WTC11 (cell line): Measurements from ENCODE around the gene SULT2B1. TPM values are rescaled to one million over a fixed set of nuclear protein-coding genes. Genes with fewer than 3 reads are reported as not detected.

Source experiments
- ATAC-seq: fragments of 200-7000 bp; cut with Tn5 transposase; 2 replicates; pipeline ENCODE4 v1.10.0; 2021; ENCODE audit warnings: mild to moderate bottlenecking, moderate library complexity
- CTCF ChIA-PET: fragments of 300-600 bp; sonication (Branson Sonifier 250); formaldehyde crosslinking; loops from one replicate; lab custom pipeline; 2021; ENCODE audit warnings: antibody characterized with exemption; lab: Charles Lee
- POLR2A ChIA-PET: fragments of 350-600 bp; sonication (Branson Sonifier 250); formaldehyde crosslinking; loops from one replicate; lab custom pipeline; 2021; ENCODE audit warnings: antibody characterized with exemption; lab: Charles Lee
- DNase-seq: peaks from one replicate; pipeline ENCODE4 v3.0.0; 2021; ENCODE audit warnings: low spot score
- H3K27ac Mint-ChIP-seq: 2 replicates; pipeline ENCODE4 v1.8.0; 2021; ENCODE audit warnings: mixed read lengths
- H3K27me3 Mint-ChIP-seq: 2 replicates; pipeline ENCODE4 v1.8.0; 2021; ENCODE audit warnings: low read depth, mild to moderate bottlenecking, moderate library complexity, mixed read lengths
- H3K36me3 Mint-ChIP-seq: 2 replicates; pipeline ENCODE4 v1.8.0; 2021; ENCODE audit warnings: mixed read lengths
- H3K4me1 Mint-ChIP-seq: 2 replicates; pipeline ENCODE4 v1.8.0; 2022; ENCODE audit warnings: mixed read lengths
- H3K4me3 Mint-ChIP-seq: 2 replicates; pipeline ENCODE4 v1.8.0; 2021; ENCODE audit warnings: mild to moderate bottlenecking, moderate library complexity, mixed read lengths
- H3K9me3 Mint-ChIP-seq: 2 replicates; pipeline ENCODE4 v1.8.0; 2021; ENCODE audit warnings: mixed read lengths
- ATF1 ChIP-seq: sonication (generic); formaldehyde crosslinking; IDR thresholded peaks from 2 replicates; pipeline ENCODE4 v1.8.1; 2023; ENCODE audit warnings: mild to moderate bottlenecking, moderate library complexity, missing genetic modification reagents
- CREM ChIP-seq: sonication (generic); formaldehyde crosslinking; IDR thresholded peaks from 2 replicates; pipeline ENCODE4 v1.8.1; 2022; ENCODE audit warnings: mild to moderate bottlenecking, missing genetic modification reagents, moderate library complexity
- CTCF ChIP-seq: fragments of 200-600 bp; IDR thresholded peaks from 2 replicates; pipeline ENCODE4 v1.8.0; 2022; ENCODE audit warnings: antibody characterized with exemption
- ESRRA ChIP-seq: sonication (generic); formaldehyde crosslinking; IDR thresholded peaks from 2 replicates; pipeline ENCODE4 v1.8.1; 2022; ENCODE audit warnings: mild to moderate bottlenecking, missing genetic modification reagents, borderline replicate concordance
- FOXJ3 ChIP-seq: sonication (generic); formaldehyde crosslinking; IDR thresholded peaks from 2 replicates; pipeline ENCODE4 v1.9.0; 2021; ENCODE audit warnings: missing genetic modification reagents, mild to moderate bottlenecking, borderline replicate concordance
- GABPB1 ChIP-seq: sonication (generic); formaldehyde crosslinking; IDR thresholded peaks from 2 replicates; pipeline ENCODE4 v1.8.1; 2023; ENCODE audit warnings: mild to moderate bottlenecking, missing genetic modification reagents
- GTF2I ChIP-seq: fragments of 250-450 bp; sonication (Bioruptor Pico); conservative IDR thresholded peaks from 2 replicates; pipeline ENCODE4 v1.4.0; 2021; ENCODE audit warnings: mild to moderate bottlenecking
- NFE2L1 ChIP-seq: sonication (generic); formaldehyde crosslinking; IDR thresholded peaks from 2 replicates; pipeline ENCODE4 v1.8.1; 2023; ENCODE audit warnings: missing genetic modification reagents
- PRDM15 ChIP-seq: sonication (generic); formaldehyde crosslinking; IDR thresholded peaks from 2 replicates; pipeline ENCODE4 v1.8.0; 2022; ENCODE audit warnings: missing genetic modification reagents
- PRRX2 ChIP-seq: fragments of 250-450 bp; sonication (Bioruptor Pico); IDR thresholded peaks from 2 replicates; pipeline ENCODE4 v1.8.0; 2021; ENCODE audit warnings: mild to moderate bottlenecking
- ZNF121 ChIP-seq: sonication (generic); formaldehyde crosslinking; IDR thresholded peaks from 2 replicates; pipeline ENCODE4 v1.8.0; 2023; ENCODE audit warnings: missing genetic modification reagents
- ZNF138 ChIP-seq: sonication (generic); formaldehyde crosslinking; conservative IDR thresholded peaks from 2 replicates; pipeline ENCODE4 v1.8.1; 2022; ENCODE audit warnings: mild to moderate bottlenecking, moderate library complexity, missing genetic modification reagents
- ZNF396 ChIP-seq: fragments of 250-450 bp; sonication (Bioruptor Pico); IDR thresholded peaks from 2 replicates; pipeline ENCODE4 v1.8.0; 2021; ENCODE audit warnings: mild to moderate bottlenecking, moderate library complexity, borderline replicate concordance
- total RNA-seq: library from RNA; stranded (reverse); gene quantifications from 3 replicates; pipeline ENCODE4 v1.2.3, GENCODE V29; 2021
- TF ChIP-seq, protein P1 (sequence below): sonication (generic); formaldehyde crosslinking; IDR thresholded peaks from 2 replicates; pipeline ENCODE4 v1.8.0; 2022; ENCODE audit warnings: mild to moderate bottlenecking, missing genetic modification reagents
- TF ChIP-seq, protein P2 (sequence below): sonication (generic); formaldehyde crosslinking; IDR thresholded peaks from 2 replicates; pipeline ENCODE4 v1.8.0; 2023; ENCODE audit warnings: missing genetic modification reagents, mild to moderate bottlenecking, borderline replicate concordance
- TF ChIP-seq, protein P3 (sequence below): sonication (generic); formaldehyde crosslinking; IDR thresholded peaks from 2 replicates; pipeline ENCODE4 v1.8.1; 2022; ENCODE audit warnings: low read depth, mild to moderate bottlenecking, moderate library complexity, missing genetic modification reagents, borderline replicate concordance

SULT2B1 gene
- total RNA-seq, 1 experiment from 2014 or later: 0.96 TPM

DNA sequence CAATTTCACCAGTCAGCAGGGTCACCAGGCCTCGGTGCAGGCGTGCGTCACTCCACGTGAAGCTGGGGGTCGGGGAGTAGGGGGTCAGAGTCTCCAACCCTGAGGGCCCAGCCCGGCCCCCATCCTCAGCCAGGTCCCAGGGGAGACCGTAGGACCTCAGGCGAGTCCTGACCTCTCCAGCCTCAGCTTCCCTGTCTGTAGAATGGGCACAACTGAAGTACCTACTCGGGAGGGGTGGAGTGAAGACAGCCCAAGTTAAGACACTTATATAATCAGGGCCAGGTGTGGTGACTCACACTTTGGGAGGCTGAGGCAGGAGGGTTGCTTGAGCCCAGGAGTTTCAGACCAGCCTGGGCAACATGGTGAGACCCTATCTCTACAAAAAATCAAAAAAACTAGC is 51.9 kb downstream of the SULT2B1 start:
- no peaks in the 10 kb centered on the region for H3K27me3 Mint-ChIP-seq
- ATAC-seq (no peak), DNase-seq (no peak)
- no peaks in the 10 kb centered on the region for H3K9me3 Mint-ChIP-seq
- no peak for TF ChIP-seq CREM
- peak; percentile 76 for TF ChIP-seq GTF2I
- CTCF ChIA-PET: no interaction called here
- H3K4me1 Mint-ChIP-seq: no peaks in the 10 kb centered on the region
- H3K36me3 Mint-ChIP-seq: no peaks in the 10 kb centered on the region
- POLR2A ChIA-PET: no interaction called here
- H3K27ac Mint-ChIP-seq: no peak overlapping the region
- no peak overlapping the region for H3K4me3 Mint-ChIP-seq

- POLR2A ChIA-PET: no interaction called here
- DNase-seq (no peak), ATAC-seq (no peak)
- H3K4me1 Mint-ChIP-seq: no peaks in the 10 kb centered on the region
- H3K27ac Mint-ChIP-seq: no peak within 1 kb of the TSS
- no peaks in the 10 kb centered on the region for H3K27me3 Mint-ChIP-seq
- TF ChIP-seq, protein P1, sequence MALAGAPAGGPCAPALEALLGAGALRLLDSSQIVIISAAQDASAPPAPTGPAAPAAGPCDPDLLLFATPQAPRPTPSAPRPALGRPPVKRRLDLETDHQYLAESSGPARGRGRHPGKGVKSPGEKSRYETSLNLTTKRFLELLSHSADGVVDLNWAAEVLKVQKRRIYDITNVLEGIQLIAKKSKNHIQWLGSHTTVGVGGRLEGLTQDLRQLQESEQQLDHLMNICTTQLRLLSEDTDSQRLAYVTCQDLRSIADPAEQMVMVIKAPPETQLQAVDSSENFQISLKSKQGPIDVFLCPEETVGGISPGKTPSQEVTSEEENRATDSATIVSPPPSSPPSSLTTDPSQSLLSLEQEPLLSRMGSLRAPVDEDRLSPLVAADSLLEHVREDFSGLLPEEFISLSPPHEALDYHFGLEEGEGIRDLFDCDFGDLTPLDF (CRISPR knock-in tag): no peak
- no peak for TF ChIP-seq FOXJ3
- TF ChIP-seq GABPB1 (CRISPR knock-in tag): no peak
- no peak for TF ChIP-seq ATF1 (CRISPR knock-in tag)
- TF ChIP-seq ZNF138: no peak
- no peak for TF ChIP-seq NFE2L1 (CRISPR knock-in tag)
- no peak for TF ChIP-seq CTCF
- TF ChIP-seq, protein P2, sequence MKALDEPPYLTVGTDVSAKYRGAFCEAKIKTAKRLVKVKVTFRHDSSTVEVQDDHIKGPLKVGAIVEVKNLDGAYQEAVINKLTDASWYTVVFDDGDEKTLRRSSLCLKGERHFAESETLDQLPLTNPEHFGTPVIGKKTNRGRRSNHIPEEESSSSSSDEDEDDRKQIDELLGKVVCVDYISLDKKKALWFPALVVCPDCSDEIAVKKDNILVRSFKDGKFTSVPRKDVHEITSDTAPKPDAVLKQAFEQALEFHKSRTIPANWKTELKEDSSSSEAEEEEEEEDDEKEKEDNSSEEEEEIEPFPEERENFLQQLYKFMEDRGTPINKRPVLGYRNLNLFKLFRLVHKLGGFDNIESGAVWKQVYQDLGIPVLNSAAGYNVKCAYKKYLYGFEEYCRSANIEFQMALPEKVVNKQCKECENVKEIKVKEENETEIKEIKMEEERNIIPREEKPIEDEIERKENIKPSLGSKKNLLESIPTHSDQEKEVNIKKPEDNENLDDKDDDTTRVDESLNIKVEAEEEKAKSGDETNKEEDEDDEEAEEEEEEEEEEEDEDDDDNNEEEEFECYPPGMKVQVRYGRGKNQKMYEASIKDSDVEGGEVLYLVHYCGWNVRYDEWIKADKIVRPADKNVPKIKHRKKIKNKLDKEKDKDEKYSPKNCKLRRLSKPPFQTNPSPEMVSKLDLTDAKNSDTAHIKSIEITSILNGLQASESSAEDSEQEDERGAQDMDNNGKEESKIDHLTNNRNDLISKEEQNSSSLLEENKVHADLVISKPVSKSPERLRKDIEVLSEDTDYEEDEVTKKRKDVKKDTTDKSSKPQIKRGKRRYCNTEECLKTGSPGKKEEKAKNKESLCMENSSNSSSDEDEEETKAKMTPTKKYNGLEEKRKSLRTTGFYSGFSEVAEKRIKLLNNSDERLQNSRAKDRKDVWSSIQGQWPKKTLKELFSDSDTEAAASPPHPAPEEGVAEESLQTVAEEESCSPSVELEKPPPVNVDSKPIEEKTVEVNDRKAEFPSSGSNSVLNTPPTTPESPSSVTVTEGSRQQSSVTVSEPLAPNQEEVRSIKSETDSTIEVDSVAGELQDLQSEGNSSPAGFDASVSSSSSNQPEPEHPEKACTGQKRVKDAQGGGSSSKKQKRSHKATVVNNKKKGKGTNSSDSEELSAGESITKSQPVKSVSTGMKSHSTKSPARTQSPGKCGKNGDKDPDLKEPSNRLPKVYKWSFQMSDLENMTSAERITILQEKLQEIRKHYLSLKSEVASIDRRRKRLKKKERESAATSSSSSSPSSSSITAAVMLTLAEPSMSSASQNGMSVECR: no peak
- TF ChIP-seq PRDM15 (CRISPR knock-in tag): no peak
- TF ChIP-seq PRRX2: no peak
- no peak for TF ChIP-seq ZNF396
- TF ChIP-seq ZNF121 (CRISPR knock-in tag): no peak
- TF ChIP-seq, protein P3, sequence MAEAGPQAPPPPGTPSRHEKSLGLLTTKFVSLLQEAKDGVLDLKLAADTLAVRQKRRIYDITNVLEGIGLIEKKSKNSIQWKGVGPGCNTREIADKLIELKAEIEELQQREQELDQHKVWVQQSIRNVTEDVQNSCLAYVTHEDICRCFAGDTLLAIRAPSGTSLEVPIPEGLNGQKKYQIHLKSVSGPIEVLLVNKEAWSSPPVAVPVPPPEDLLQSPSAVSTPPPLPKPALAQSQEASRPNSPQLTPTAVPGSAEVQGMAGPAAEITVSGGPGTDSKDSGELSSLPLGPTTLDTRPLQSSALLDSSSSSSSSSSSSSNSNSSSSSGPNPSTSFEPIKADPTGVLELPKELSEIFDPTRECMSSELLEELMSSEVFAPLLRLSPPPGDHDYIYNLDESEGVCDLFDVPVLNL (CRISPR knock-in tag): no peak
- TF ChIP-seq ESRRA (CRISPR knock-in tag): no peak
- no peaks in the 10 kb centered on the region for H3K9me3 Mint-ChIP-seq
- CTCF ChIA-PET: interaction anchor here (1.1 to 4.9 kb wide), 3 partner anchors 18 to 22 kb away, joined by 4 to 68 read pairs (median 6); no protein-coding TSS in a partner anchor
- no peak within 1 kb of the TSS for H3K4me3 Mint-ChIP-seq
- H3K36me3 Mint-ChIP-seq: no peaks in the 10 kb centered on the region
These were observed 54.7 kb downstream of the SULT2B1 start, which contains the start of gene SPACA4 for GRCh38 chr19:48606463-48607358. SPACA4 (plus strand) TSS chr19:48606742; CDS start chr19:48606979, 237 bp downstream.
